GM19035 (cell line): Measurements from ENCODE around the gene BRD7.

Experiments used
- ATAC-seq: cut with Tn5 transposase; IDR thresholded peaks from one replicate; pipeline ENCODE4 v1.9.1; 2021; ENCODE audit not compliant: unreplicated experiment

Gene BRD7

DNA sequence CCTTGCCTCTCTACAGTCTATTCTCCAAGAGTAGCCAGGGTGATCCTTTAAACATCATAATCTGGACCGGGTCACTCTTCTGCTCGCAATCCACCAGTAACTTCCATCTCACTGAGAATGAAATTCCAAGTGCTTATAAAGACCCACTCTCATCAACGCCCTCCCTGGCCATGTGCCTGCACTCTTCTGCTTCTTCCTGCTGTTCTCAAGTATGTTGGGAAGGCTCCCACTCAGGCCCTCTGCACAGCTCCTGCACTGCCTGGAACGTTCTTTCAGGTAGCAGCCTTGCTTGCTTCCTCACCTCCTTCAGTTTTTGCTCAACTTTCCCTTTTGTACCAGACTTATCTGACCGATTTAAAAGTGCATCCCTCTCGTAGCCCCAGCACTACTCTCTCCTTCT is 44.4 kb downstream of the BRD7 start:
- no peak for ATAC-seq

GRCh38 chr16:50323335-50324011 is 45.3 kb downstream of the BRD7 start:
- no peak for ATAC-seq

DNA sequence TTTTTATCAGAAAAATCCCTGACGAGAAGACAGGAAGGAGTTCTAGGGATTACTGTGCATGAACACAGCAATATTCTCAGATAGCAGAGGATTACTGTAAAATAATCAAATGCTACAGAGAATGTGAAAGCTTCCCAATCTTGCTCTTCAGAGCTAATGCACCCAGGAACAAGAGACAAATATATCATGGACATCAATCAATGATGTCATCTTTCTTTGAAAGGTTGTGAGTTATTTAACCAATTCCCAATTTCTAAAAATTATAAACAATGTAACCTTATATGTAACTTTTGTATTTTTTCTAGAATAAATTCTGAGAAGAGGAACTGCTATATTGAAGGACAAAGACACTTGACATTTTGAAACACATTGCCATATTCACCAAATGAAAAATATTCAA is 46.5 kb downstream of the BRD7 start:
- no peak for ATAC-seq

- ATAC-seq, result no peak
These were observed 48.5 kb downstream of the BRD7 start for GRCh38 chr16:50320310-50320709.

GRCh38 chr16:50318796-50319578 is 49.8 kb downstream of the BRD7 start:
- ATAC-seq, result no peak

- ATAC-seq, result no peak
These were observed 51.7 kb downstream of the BRD7 start for GRCh38 chr16:50316848-50317630.

DNA sequence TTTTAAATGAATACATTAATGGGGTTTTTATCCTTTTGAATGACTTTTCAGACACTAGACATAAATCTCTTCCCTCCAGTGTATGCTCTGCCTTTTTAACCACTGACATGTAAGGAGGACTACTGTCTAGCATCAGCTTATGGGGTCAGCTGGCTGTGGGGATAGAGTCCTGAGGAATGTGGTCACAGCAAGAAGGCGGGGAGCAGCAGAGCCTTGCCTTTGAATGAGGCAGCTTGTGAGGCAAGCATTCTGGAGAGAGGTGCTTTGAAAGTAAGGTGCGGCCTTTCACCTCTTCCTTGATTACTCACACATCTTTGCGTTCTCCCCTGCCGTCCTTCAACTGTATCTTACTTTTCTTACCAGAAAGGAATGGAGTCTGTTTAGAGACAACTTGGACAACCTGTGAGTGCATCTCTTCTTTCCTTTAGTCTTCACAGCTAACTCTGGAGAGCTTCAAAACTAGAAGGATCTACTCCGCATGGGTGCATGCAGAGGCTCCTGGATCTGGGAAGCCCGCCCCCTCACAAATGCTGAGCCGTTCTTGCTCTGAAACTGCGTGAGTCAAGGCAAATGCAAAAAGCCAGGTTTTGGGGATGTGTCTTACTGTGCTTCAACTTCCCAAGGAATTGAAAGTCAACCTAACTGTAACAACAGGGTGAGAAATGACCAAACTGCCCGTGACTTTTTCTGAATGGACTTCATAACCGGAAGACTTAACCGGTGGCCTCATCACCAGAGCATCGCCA is 52.5 kb downstream of the BRD7 start:
- ATAC-seq, result no peak

DNA sequence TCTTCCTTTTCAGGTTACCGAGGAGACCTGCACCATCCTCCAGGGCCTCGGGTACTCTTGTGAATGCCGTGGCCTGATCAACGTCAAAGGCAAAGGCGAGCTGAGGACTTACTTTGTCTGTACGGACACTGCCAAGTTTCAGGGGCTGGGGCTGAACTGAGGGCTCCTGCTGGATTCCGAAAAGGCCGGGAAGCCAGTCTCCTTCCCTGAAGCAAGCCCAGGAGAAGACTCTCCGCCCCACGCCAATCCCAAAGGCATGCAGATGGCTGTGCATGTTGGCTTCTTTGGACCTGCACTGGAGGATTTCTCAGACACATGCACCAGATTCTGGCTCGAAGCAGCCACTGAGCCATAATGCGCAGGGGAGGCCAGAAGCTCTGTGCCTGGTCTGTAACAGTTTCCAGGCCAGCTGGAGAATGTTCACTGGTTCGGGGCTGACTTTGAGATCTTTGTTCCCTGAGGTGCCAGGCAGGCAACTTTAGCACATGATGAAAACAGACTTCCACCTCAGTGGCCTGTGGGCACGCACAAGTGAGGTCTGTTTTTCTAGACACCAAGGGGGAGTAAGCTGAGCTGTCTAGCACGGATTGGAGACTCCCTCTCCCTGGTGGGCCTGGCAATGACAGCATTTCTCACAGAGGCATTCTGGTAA is 53.3 kb downstream of the BRD7 start:
- ATAC-seq, result no peak

DNA sequence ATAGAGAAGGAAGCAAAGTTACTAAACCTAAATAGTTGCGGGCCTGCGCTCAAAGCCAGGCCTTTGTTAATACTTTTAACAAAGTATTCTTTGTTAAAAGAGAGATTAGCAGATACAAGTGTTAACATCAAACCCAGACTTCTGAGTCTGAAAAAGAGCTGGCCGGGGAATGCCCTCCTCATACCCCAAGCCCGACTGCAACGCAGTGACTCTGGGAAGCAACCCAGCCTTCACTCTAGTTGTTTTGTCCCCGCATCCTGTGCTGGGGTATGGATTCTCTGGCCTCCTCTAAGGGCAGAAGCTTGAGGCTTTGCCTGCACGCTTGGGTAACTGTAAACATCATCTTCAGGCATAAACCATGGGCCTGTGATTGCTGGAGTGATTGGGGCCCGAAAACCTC is 54.1 kb downstream of the BRD7 start:
- no peak for ATAC-seq

GRCh38 chr16:50313596-50314478 is 55.0 kb downstream of the BRD7 start:
- ATAC-seq, result no peak

GRCh38 chr16:50311891-50312501 is 56.8 kb downstream of the BRD7 start:
- no peak for ATAC-seq

DNA sequence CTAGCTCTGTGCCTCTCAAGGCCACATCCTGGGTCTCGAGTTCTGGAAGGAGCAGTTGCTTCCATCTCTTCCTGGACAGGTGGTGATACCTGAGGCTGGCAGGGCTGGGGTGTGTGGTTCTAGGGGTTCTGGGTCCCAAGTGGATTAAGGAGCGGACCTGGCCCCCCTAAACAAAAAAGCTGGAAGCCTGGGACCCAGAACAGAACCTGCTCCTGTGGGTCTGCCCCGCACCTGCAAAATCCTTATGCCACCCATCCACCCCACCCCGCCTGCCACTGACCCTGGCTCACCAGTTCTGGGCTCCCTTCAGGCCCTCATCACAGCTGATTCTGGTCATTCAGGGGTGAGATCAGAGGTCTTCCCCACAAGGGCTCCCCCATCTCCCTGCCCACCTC is 57.7 kb downstream of the BRD7 start:
- ATAC-seq, result no peak

DNA sequence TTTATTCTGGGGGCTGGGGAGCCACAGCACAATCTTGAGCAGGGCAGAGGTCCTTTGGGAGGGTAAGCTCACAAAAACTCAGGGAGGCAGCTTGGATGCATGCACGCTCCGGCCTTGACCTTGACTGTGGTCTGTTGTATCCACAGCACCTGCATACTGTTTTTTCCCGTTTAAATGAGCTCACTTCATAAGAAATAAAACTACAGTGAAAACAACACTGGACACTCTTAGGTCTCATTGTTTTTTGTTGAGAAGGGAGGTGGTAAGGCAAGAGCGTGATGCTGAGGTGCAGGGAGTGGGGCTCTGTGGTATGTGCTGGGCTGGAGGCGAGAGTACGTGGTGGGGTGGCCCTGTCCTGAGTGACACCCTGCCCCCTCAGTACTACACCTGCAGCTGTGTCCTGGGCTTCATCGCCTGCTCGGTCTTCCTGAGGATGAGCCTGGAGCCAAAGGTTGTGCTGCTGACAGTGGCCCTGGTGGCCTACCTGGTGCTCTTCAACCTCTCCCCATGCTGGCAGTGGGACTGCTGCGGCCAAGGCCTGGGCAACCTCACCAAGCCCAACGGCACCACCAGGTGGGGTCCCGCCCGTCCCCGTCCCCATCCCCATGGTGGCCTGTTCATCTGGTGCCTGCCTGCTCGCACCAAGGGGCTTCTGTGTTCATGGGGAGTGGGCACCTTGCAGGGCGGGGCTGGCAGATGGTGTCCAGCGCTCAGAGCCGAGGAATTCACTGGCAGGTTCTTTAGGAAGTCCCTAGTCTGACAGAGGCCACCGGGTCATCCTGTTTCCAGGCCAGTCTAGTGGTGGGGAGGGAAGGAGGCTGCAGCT is 58.3 kb downstream of the BRD7 start:
- ATAC-seq, result no peak

GRCh38 chr16:50309527-50310307 is 59.1 kb downstream of the BRD7 start:
- no peak for ATAC-seq

- no peak for ATAC-seq
These were observed 59.6 kb downstream of the BRD7 start for GRCh38 chr16:50309156-50309526.

DNA sequence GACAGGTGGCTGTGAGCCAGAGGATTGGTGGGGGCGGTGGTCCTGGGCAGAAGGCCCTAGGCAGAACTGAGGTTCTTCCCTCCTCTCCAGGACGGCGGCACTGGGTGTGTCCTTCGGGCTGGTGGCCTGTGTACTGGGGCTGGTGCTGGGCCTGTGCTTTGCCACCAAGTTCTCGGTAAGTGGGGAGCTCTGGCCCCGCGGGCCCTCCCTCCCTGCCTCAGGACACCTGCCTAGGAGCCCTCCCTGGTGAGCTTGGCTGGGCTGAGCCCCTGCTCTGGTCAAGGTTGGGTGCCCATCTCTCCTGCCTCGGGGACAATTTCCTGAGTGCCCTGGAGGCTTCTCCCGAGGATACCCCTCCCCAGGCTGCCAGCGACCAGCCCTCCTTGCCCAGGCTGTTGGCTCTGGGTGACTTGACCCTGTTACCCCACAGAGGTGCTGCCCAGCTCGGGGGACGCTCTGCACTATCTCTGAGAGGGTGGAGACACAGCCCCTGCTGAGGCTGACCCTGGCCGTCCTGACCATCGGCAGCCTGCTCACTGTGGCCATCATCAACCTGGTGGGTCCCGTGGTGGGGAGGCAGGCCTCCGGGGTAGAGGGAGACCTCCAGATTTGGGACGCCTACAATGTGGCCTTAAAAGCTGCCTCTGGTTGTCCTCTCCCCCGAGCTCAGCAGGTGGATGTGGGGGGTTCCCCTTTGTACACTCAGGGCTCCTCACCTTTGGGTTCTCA is 60.4 kb downstream of the BRD7 start:
- no peak for ATAC-seq

GRCh38 chr16:50306287-50306686 is 62.5 kb downstream of the BRD7 start:
- no peak for ATAC-seq
